Esophagus muscularis mucosa (tissue), 4 donors: Measurements from ENCODE around the gene LY9. TPM values are rescaled to one million over a fixed set of nuclear protein-coding genes. Genes with fewer than 3 reads are reported as not detected.
A peak's percentile ranks its signal among the peaks of the same experiment; 100 is the strongest.
"Not testable (repeated sequence)": the region's sequence is repeated elsewhere in the genome, so short reads cannot be mapped to it uniquely, and the experiment has no call there.

ENCODE experiments used
- DNase-seq: peaks from one replicate; pipeline ENCODE4 v3.0.0-alpha.2; 2017; ENCODE audit errors: extremely low spot score
- H3K27ac ChIP-seq, 4 donors: fragments of 200-600 bp; sonication (generic); replicated peaks in 1 of 4; 1 replicate in 3 of 4; 2 replicates in 1 of 4; pipeline ENCODE4 v1.5.1; 2016 to 2019; ENCODE audit warnings: mild to moderate bottlenecking in 1 of 4
- H3K27me3 ChIP-seq, 4 donors: fragments of 200-600 bp; sonication (generic); one replicate each; pipeline versions ENCODE4 v1.5.1 to v1.6.0; 2016 to 2019
- H3K36me3 ChIP-seq, 4 donors: fragments of 200-600 bp; sonication (generic); one replicate each; pipeline ENCODE4 v1.5.1; 2016 to 2019
- H3K4me1 ChIP-seq, 4 donors: fragments of 200-600 bp; sonication (generic); one replicate each; pipeline ENCODE4 v1.5.1; 2016 to 2019
- H3K4me3 ChIP-seq, 4 donors: fragments of 200-600 bp; sonication (generic); 1 replicate in 2 of 4; 2 replicates in 2 of 4; pipeline ENCODE4 v1.5.1; 2016 to 2019; ENCODE audit warnings: mild to moderate bottlenecking in 4 of 4, moderate library complexity in 1 of 4
- H3K9me3 ChIP-seq, 4 donors: fragments of 200-600 bp; sonication (generic); 1 replicate in 3 of 4; 2 replicates in 1 of 4; pipeline ENCODE4 v1.5.1; 2016 to 2019
- CTCF ChIP-seq, 3 experiments: fragments of 200-600 bp in 2 of 3; fragments of 450-650 bp in 1 of 3; sonication (generic) in 2 of 3; IDR thresholded peaks; one replicate each; pipeline ENCODE4 v1.5.1; 2017 to 2019; ENCODE audit warnings: antibody characterized with exemption in 3 of 3, mild to moderate bottlenecking in 2 of 3, moderate library complexity in 1 of 3
- EP300 ChIP-seq: sonication (generic); formaldehyde crosslinking; IDR thresholded peaks from one replicate; pipeline ENCODE4 v1.6.1; 2017; ENCODE audit warnings: antibody characterized with exemption
- POLR2A ChIP-seq: fragments of 450-650 bp; IDR thresholded peaks from one replicate; pipeline ENCODE4 v1.6.1; 2017; ENCODE audit warnings: antibody characterized with exemption, moderate library complexity, mild to moderate bottlenecking, low read depth
- POLR2AphosphoS5 ChIP-seq, 2 donors: sonication (generic); formaldehyde crosslinking; IDR thresholded peaks; one replicate each; pipeline ENCODE4 v1.6.1; 2017; ENCODE audit warnings: antibody characterized with exemption in 2 of 2
- WGBS: methylation state at CpG from one replicate; pipeline ENCODE4 v1.1.5; 2018; 5-methylcytosine and 5-hydroxymethylcytosine counted together
- intact Hi-C: fragments of 100-400 bp; cut with DNase I; formaldehyde crosslinking; loops from one replicate; pipeline ENCODE4 v1.15.1; 2023
- total RNA-seq, 4 donors: library from RNA; depleted of rRNA; stranded (reverse); fragments of >200 nt; gene quantifications; one replicate each; pipeline versions ENCODE4 v1.1.0 to v1.2.1, GENCODE V29; 2016

LY9 gene
- total RNA-seq, 4 donors from 2014 or later = 0.26 to 0.66 TPM; not detected in 2

GRCh38 chr1:160864173-160864572 is 68.2 kb downstream of the LY9 start:
- no peak overlapping the region for H3K27ac ChIP-seq
- TF ChIP-seq CTCF (IDR thresholded peaks at IDR 0.05) (no peak), POLR2AphosphoS5 (IDR thresholded peaks at IDR 0.05) (no peak), EP300 (no peak), POLR2A (no peak)
- peak; percentile 53 for DNase-seq
- H3K36me3 ChIP-seq = no peaks in the 10 kb centered on the region
- no peaks in the 10 kb centered on the region for H3K9me3 ChIP-seq
- 45% methylated on average over 2 of the region's 2 CpGs for WGBS
- peaks cover 0 to 25% (median 0%) of the 10 kb centered on the region in 4 donors for H3K27me3 ChIP-seq
- intact Hi-C loops = no loop called here
- no peak overlapping the region for H3K4me3 ChIP-seq
- no peaks in the 10 kb centered on the region for H3K4me1 ChIP-seq

- 78% methylated on average over 5 of the region's 5 CpGs for WGBS
- intact Hi-C loops = no loop called here
- no peak overlapping the region for H3K27ac ChIP-seq
- DNase-seq = peak; percentile 68
- no peaks in the 10 kb centered on the region for H3K36me3 ChIP-seq
- no peak for TF ChIP-seq POLR2A
- TF ChIP-seq CTCF (IDR thresholded peaks at IDR 0.05) = no peak
- no peak for TF ChIP-seq EP300
- no peak for TF ChIP-seq POLR2AphosphoS5 (IDR thresholded peaks at IDR 0.05)
- H3K4me3 ChIP-seq = no peak overlapping the region
- peaks cover 0 to 25% (median 0%) of the 10 kb centered on the region in 4 donors for H3K27me3 ChIP-seq
- no peaks in the 10 kb centered on the region for H3K4me1 ChIP-seq
- H3K9me3 ChIP-seq = no peaks in the 10 kb centered on the region
Measured at GRCh38 chr1:160865337-160865736, 69.4 kb downstream of the LY9 start.

GRCh38 chr1:160866001-160866694 is 70.2 kb downstream of the LY9 start:
- no peaks in the 10 kb centered on the region for H3K9me3 ChIP-seq
- no peaks in the 10 kb centered on the region for H3K4me1 ChIP-seq
- H3K27me3 ChIP-seq = peaks cover 0 to 23% (median 0%) of the 10 kb centered on the region in 4 donors
- intact Hi-C loops = no loop called here
- no peak overlapping the region for H3K27ac ChIP-seq
- TF ChIP-seq POLR2AphosphoS5 (IDR thresholded peaks at IDR 0.05) = no peak
- TF ChIP-seq CTCF (IDR thresholded peaks at IDR 0.05) = no peak
- no peak for TF ChIP-seq EP300
- no peak for TF ChIP-seq POLR2A
- no peak overlapping the region for H3K4me3 ChIP-seq
- DNase-seq = peak; percentile 47
- no peaks in the 10 kb centered on the region for H3K36me3 ChIP-seq

GRCh38 chr1:160866695-160867260 is 70.8 kb downstream of the LY9 start:
- WGBS = 44% methylated on average over 6 of the region's 6 CpGs

GRCh38 chr1:160867651-160868050 is 71.7 kb downstream of the LY9 start:
- WGBS = 37% methylated on average over 4 of the region's 4 CpGs
- H3K4me1 ChIP-seq, H3K27me3 ChIP-seq, H3K4me3 ChIP-seq, DNase-seq, H3K36me3 ChIP-seq, H3K9me3 ChIP-seq, H3K27ac ChIP-seq, intact Hi-C loops: not testable (repeated sequence)

More at GRCh38 chr1:160866695-160867260, 70.8 kb downstream of the LY9 start:
- TF ChIP-seq EP300 (no peak), CTCF (IDR thresholded peaks at IDR 0.05) (no peak)
- Histone ChIP-seq H3K27ac (no peak overlapping the region), H3K4me1 (no peaks in the 10 kb centered on the region), H3K9me3 (no peaks in the 10 kb centered on the region), H3K36me3 (no peaks in the 10 kb centered on the region), H3K4me3 (no peak overlapping the region), H3K27me3 (peaks cover 0 to 16% (median 0%) of the 10 kb centered on the region in 4 donors)
- DNase-seq = peak; percentile 14
- intact Hi-C loops = no loop called here
